GM12874 (cell line): ENCODE measurements around the gene CPTP.

Experiments
- TF ChIP-seq, protein P1 (sequence below): IDR thresholded peaks from 2 replicates; pipeline ENCODE4 v1.5.1; 2011; ENCODE audit warnings: low read depth, mild to moderate bottlenecking, control low read depth, low read length, moderate library complexity; ENCODE audit not compliant: insufficient read depth

CPTP gene

GRCh38 chr1:1373051-1373814 is 48.6 kb downstream of the CPTP start:
- TF ChIP-seq, protein P1, sequence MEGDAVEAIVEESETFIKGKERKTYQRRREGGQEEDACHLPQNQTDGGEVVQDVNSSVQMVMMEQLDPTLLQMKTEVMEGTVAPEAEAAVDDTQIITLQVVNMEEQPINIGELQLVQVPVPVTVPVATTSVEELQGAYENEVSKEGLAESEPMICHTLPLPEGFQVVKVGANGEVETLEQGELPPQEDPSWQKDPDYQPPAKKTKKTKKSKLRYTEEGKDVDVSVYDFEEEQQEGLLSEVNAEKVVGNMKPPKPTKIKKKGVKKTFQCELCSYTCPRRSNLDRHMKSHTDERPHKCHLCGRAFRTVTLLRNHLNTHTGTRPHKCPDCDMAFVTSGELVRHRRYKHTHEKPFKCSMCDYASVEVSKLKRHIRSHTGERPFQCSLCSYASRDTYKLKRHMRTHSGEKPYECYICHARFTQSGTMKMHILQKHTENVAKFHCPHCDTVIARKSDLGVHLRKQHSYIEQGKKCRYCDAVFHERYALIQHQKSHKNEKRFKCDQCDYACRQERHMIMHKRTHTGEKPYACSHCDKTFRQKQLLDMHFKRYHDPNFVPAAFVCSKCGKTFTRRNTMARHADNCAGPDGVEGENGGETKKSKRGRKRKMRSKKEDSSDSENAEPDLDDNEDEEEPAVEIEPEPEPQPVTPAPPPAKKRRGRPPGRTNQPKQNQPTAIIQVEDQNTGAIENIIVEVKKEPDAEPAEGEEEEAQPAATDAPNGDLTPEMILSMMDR, result no peak

DNA sequence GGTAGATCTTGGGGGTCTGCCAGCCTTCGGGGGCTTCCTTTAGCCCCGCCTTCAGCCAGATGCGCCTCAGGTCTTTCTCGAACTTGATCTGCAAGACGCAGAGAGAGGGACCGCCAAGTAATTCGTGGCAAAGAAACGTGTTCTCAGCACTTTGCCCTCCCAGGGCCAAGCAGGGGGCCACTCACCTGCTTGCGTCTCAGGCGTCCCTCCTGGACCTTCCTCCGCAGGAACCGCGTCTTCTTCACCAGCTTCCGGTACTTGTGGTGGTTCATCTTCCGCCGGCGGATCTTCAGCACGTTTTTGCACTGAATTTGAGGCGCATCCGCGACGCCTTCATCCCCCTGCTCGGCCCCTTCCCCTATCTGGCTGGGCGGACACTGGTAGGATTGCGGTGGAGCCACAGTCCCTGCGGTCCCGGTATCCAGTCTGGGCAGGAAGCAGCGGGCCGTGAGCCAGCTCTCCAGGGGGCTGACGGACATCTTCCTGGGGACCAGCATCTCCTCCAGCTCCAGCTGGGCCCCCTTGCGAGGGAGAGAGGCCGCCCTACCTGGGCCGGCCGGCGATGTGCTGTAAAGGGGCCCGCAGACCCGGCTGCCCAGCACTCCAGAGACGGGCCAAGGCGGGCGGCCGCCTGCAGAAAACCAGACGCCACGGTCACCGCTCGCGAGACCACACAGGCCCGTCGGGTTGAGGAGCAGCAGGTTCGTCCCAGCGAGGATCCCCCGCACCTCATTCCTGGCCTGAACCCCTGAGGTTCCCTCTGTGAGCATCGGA is 49.4 kb downstream of the CPTP start:
- TF ChIP-seq, protein P1, result no peak

DNA sequence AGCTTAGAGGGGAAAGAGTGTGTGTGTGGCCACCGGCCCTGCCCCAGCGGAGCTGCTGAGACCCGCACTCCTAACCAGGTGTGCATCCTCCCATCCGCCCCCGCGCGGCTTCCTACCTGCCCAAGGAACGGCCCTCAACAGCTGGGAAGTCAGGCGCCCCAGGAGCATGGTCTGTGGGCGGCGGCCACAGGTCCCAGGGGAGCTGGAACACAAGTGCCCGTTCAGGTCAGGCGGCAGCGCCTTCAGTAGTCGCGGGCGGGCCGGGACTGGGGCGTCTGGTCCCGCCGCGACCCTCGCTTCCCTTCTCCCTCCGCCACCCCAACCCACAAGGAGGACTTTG is 50.0 kb downstream of the CPTP start:
- TF ChIP-seq, protein P1, result no peak

DNA sequence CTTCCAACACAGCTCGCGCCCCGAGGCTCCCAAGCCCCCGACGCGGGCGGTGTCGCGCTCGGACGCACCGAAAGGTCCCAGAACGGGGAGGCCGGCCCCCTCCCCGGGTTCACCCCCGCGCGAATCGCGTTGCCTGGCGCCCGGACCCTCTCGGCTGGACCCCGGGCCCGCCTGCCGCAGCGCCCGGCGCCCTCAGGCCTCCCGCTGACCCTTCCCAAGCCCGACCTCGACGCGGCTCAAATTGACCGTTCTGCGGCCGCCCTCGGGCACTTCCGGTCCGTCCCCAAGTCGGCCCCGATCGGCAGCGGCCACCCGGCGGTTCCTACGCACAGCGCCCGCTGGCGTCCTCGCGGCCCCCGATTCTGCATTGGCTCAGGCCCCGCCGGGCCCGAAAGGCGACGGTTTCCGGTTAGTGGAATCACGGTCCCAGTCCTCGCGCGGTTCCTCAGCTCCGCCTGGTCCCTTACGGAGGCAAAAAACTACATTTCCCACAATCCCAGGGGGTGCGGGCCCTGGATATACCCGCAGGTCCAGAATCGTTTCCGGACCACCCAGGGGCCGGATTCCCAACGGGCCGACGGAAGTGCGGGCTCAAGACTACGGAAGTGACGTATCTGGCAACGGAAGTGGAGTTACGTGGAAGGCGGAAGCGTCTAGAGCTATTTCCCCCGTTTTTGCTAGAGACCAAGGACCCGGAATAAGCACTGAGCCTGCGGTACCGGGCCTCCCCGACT is 50.5 kb downstream of the CPTP start, which contains the start of gene AURKAIP1:
TSS of gene AURKAIP1 (minus strand) at position 279 of the 734 bp plus-strand sequence. CDS start 451 bp downstream, outside the sequence.
- TF ChIP-seq, protein P1, result peak; percentile 43; the same call in 1 of the 2 replicates

DNA sequence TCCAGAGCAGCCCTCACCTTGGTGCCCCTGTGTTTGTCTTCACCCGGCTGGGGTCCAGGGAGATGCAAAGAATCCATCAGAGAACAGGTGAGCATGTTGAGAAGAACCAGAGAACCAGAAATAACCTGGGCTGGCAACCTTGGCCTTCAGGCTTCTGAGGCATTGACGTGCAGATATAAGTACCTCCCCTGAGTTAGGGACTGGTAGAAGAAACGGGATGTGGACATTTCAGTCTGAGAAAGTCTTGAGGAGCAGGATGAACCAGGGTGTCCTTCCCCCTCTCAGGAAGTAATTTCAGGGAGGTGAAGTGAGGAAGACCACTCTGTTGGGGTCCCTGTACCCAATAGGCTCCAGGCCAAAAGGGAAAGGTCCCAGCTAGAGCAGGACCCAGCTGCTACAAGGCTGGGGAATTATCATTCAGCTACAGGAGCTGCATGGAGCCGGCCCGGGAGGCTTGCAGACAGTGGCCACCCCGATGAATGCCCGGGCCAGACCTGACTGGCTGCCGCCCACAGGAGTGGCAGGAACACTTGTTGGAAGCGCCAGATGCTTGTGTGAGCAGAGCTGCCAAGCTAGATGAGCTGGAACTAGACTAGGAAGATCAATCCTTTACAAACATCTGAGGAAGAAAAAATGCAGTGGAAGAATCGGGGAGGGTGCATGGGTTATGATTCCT is 52.1 kb downstream of the CPTP start:
- TF ChIP-seq, protein P1, result no peak

- TF ChIP-seq, protein P1, result no peak
These were observed 53.1 kb downstream of the CPTP start for GRCh38 chr1:1377540-1378205.
